HepG2 (cell line): ENCODE data around the gene HSPA1L. TPM values are rescaled to one million over a fixed set of nuclear protein-coding genes. Genes with fewer than 3 reads are reported as not detected.

Experiments
- AFF4 ChIP-seq: sonication (generic); formaldehyde crosslinking; IDR thresholded peaks from 2 replicates; pipeline ENCODE4 v1.4.0; 2020; ENCODE audit warnings: missing genetic modification reagents
- DDIT3 ChIP-seq: sonication (generic); formaldehyde crosslinking; IDR thresholded peaks from 2 replicates; pipeline ENCODE4 v1.4.0; 2020; ENCODE audit warnings: mild to moderate bottlenecking, missing genetic modification reagents
- ETV5 ChIP-seq: IDR thresholded peaks from 2 replicates; pipeline ENCODE4 v1.6.1; 2018; ENCODE audit warnings: missing biosample characterization, missing genetic modification reagents, inconsistent platforms, borderline replicate concordance
- KLF9 ChIP-seq: IDR thresholded peaks from 2 replicates; pipeline ENCODE4 v1.6.1; 2016; ENCODE audit warnings: low read depth
- MZF1 ChIP-seq: sonication (generic); formaldehyde crosslinking; IDR thresholded peaks from 2 replicates; pipeline ENCODE4 v1.8.1; 2023; ENCODE audit warnings: mild to moderate bottlenecking, missing genetic modification reagents, borderline replicate concordance
- NCOA5 ChIP-seq: sonication (generic); formaldehyde crosslinking; IDR thresholded peaks from 2 replicates; pipeline ENCODE4 v1.4.0; 2020; ENCODE audit warnings: missing genetic modification reagents
- NCOR1 ChIP-seq: fragments of 200-600 bp; sonication (generic); IDR thresholded peaks from 2 replicates; pipeline ENCODE4 v1.7.0; 2017; ENCODE audit warnings: antibody characterized with exemption, low read length, borderline replicate concordance
- NR1H2 ChIP-seq: sonication (generic); formaldehyde crosslinking; IDR thresholded peaks from 2 replicates; pipeline ENCODE4 v1.8.1; 2022; ENCODE audit warnings: low read depth, missing genetic modification reagents, borderline replicate concordance
- PTBP1 ChIP-seq: fragments of 200-400 bp; formaldehyde crosslinking; IDR thresholded peaks from 2 replicates; pipeline ENCODE4 v1.6.1; 2018; ENCODE audit warnings: low read length, low read depth; ENCODE audit not compliant: poor library complexity, severe bottlenecking
- RARA ChIP-seq: IDR thresholded peaks from 2 replicates; pipeline ENCODE4 v1.6.1; 2016; ENCODE audit warnings: missing genetic modification reagents, missing compliant biosample characterization
- RBFOX2 ChIP-seq: fragments of 200-400 bp; formaldehyde crosslinking; IDR thresholded peaks from 2 replicates; pipeline ENCODE4 v1.6.1; 2017; ENCODE audit warnings: low read depth, mild to moderate bottlenecking, low read length
- SRY ChIP-seq: sonication (generic); formaldehyde crosslinking; IDR thresholded peaks from 2 replicates; pipeline ENCODE4 v1.8.0; 2022; ENCODE audit warnings: mild to moderate bottlenecking, missing genetic modification reagents
- STAT5B ChIP-seq: sonication (generic); formaldehyde crosslinking; IDR thresholded peaks from 2 replicates; pipeline ENCODE4 v1.4.0; 2020; ENCODE audit warnings: missing genetic modification reagents
- TERF1 ChIP-seq: sonication (generic); formaldehyde crosslinking; IDR thresholded peaks from 2 replicates; pipeline ENCODE4 v1.8.0; 2022; ENCODE audit warnings: mild to moderate bottlenecking, missing genetic modification reagents, moderate library complexity
- TFAP4 ChIP-seq: sonication (generic); IDR thresholded peaks from 2 replicates; pipeline ENCODE4 v1.6.1; 2016; ENCODE audit warnings: low read depth, borderline replicate concordance
- THYN1 ChIP-seq: sonication (generic); formaldehyde crosslinking; IDR thresholded peaks from 2 replicates; pipeline ENCODE4 v1.8.1; 2023; ENCODE audit warnings: low read depth, mild to moderate bottlenecking, moderate library complexity, missing genetic modification reagents, borderline replicate concordance
- TRIM22 ChIP-seq: fragments of 450-650 bp; IDR thresholded peaks from 2 replicates; pipeline ENCODE4 v1.6.1; 2017
- ZNF10 ChIP-seq: sonication (generic); formaldehyde crosslinking; IDR thresholded peaks from 2 replicates; pipeline ENCODE4 v1.4.0; 2020; ENCODE audit warnings: mild to moderate bottlenecking, low read depth, missing genetic modification reagents, borderline replicate concordance
- ZNF441 ChIP-seq: sonication (generic); formaldehyde crosslinking; IDR thresholded peaks from 2 replicates; pipeline ENCODE4 v1.7.0; 2021; ENCODE audit warnings: missing genetic modification reagents, borderline replicate concordance
- ZNF557 ChIP-seq: sonication (generic); formaldehyde crosslinking; IDR thresholded peaks from 2 replicates; pipeline ENCODE4 v1.4.0; 2020; ENCODE audit warnings: missing genetic modification reagents
- ZNF607 ChIP-seq: sonication (generic); formaldehyde crosslinking; IDR thresholded peaks from 2 replicates; pipeline ENCODE4 v1.5.1; 2020; ENCODE audit warnings: missing genetic modification reagents, mild to moderate bottlenecking, borderline replicate concordance
- ZNF781 ChIP-seq: sonication (generic); formaldehyde crosslinking; IDR thresholded peaks from 2 replicates; pipeline ENCODE4 v1.5.1; 2020; ENCODE audit warnings: borderline replicate concordance, mild to moderate bottlenecking, missing genetic modification reagents; ENCODE audit errors: not compliant biosample characterization
- ZSCAN30 ChIP-seq: sonication (generic); formaldehyde crosslinking; IDR thresholded peaks from 2 replicates; pipeline ENCODE4 v1.5.0; 2020; ENCODE audit warnings: mild to moderate bottlenecking, missing genetic modification reagents
- polyA plus RNA-seq, 8 experiments: library from polyadenylated mRNA; depleted of rRNA in 3 of 8; stranded (reverse) in 7 of 8; unstranded in 1 of 8; fragments of >200 nt; fragmentation: Illumina TruSeq in 4 of 8; extraction: Trizol in 4 of 8; gene quantifications; 2 replicates each; pipeline versions ENCODE4 v1.2.1 to v1.2.3, GENCODE V29; 2011 to 2016; ENCODE audit warnings: low read depth in 4 of 8, missing spikeins in 1 of 8, mixed read lengths in 1 of 8; ENCODE audit not compliant: insufficient read depth in 1 of 8
- total RNA-seq, 5 experiments: library from RNA; depleted of rRNA; stranded (reverse); fragments of >200 nt; fragmentation: Illumina TruSeq; extraction: Trizol; gene quantifications; 2 replicates each; pipeline ENCODE4 v1.2.3, GENCODE V29; 2016; ENCODE audit warnings: low read depth in 1 of 5

Gene HSPA1L
- total and polyA plus RNA-seq, 2 of the 13 experiments (the other 11 are each of a cell fraction or from before 2014, with no cell fraction given), result 0.55 to 1.0 TPM

GRCh38 chr6:31795616-31796298 is 19.3 kb downstream of the HSPA1L start, which contains the start of gene VARS1 (continued):
- TF ChIP-seq TERF1 (CRISPR knock-in tag), result no peak
- TF ChIP-seq NCOA5, result no peak
- no peak for TF ChIP-seq PTBP1
- peak; percentile 52; the same call in 1 of the 2 replicates for TF ChIP-seq ZNF441
- peak; percentile 74 for TF ChIP-seq ZNF607 (CRISPR knock-in tag)
- no peak for TF ChIP-seq TRIM22
- no peak for TF ChIP-seq THYN1
- peak; percentile 48; the same call in 1 of the 2 replicates for TF ChIP-seq TFAP4
- TF ChIP-seq STAT5B, result no peak
- TF ChIP-seq ZNF781, result no peak
- peak; percentile 7 for TF ChIP-seq ETV5 (CRISPR knock-in tag)
- TF ChIP-seq KLF9 (CRISPR knock-in tag), result peak; percentile 40; the same call in 1 of the 2 replicates
- TF ChIP-seq MZF1 (CRISPR knock-in tag), result no peak
- peak; percentile 77 for TF ChIP-seq RBFOX2
- TF ChIP-seq NR1H2 (CRISPR knock-in tag), result peak; percentile 18; the same call in 1 of the 2 replicates
- peak; percentile 6; the same call in 1 of the 2 replicates for TF ChIP-seq RARA (CRISPR knock-in tag)
- no peak for TF ChIP-seq DDIT3 (CRISPR knock-in tag)
- peak; percentile 79; the same call in 1 of the 2 replicates for TF ChIP-seq ZNF557 (CRISPR knock-in tag)
- TF ChIP-seq NCOR1, result no peak
- no peak for TF ChIP-seq ZSCAN30 (CRISPR knock-in tag)
- TF ChIP-seq AFF4, result no peak
- peak; percentile 90 for TF ChIP-seq SRY
- no peak for TF ChIP-seq ZNF10
